ENCODE measurements around the gene P3H1.
"Not testable (repeated sequence)": the region's sequence is repeated elsewhere in the genome, so short reads cannot be mapped to it uniquely, and the experiment has no call there.

Gene P3H1

GRCh38 chr1:42730002-42730401 is 36.8 kb downstream of the P3H1 start:
- DNase-seq: no peak

- DNase-seq: not testable (repeated sequence)
These were observed 41.0 kb downstream of the P3H1 start for GRCh38 chr1:42725820-42726219.

DNA sequence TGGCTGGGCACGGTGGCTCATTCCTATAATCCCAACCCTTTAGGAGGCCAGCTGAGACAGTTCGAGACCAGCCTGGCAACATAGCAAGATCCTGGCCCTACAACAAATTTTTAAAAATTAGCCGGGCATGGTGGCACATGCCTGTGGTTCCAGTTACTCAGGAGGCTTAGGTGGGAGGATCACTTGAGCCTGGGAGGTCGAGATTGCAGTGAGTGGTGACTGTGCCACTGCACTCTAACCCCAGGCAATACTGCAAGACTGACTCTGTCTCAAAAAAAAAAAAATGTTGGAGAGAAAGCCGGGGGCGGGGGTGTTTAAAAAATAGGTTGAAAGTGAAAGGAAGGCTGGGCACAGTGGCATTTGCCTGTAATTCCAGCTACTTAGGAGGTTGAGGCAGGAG is 43.3 kb downstream of the P3H1 start:
- no peak for DNase-seq

DNA sequence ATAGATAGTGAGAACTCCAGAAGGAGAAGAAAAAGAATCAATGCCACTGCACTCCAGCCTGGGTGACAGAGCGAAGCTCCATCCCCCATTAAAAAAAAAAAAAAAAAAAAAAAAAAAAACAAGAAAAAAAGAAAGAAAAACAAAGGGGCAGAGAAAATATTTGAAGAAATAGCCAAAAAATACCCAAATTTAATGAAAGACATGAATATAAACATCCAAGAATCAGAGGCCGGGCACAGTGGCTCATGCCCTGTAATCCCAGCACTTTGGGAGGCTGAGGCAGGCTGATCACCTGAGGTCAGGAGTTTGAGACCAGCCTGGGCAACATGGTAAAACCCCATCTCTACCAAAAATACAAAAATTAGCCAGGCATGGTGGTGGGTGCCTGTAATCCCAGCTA is 44.4 kb downstream of the P3H1 start:
- DNase-seq: not testable (repeated sequence)

DNA sequence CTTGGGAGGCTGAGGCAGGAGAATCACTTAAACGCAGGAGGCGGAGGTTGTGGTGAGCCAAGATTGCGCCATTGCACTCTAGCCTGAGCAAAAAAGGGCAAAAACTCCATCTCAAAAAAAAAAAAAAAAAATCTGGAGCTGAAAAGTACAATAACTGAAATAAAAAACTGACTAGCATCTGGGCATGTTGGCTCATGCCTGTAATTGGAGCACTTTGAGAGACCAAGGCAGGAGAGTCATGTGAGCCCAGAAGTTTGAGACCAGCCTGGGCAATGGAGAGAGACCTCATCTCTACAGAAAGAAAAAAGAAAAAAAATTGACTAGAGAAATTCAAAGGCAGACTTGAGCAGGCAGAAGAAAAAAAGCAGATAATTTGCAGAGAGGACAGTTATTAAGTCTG is 44.9 kb downstream of the P3H1 start:
- DNase-seq: no peak

- no peak for DNase-seq
These were observed 46.0 kb downstream of the P3H1 start for GRCh38 chr1:42720868-42721267.

GRCh38 chr1:42714441-42714840 is 52.4 kb downstream of the P3H1 start:
- not testable (repeated sequence) for DNase-seq

DNA sequence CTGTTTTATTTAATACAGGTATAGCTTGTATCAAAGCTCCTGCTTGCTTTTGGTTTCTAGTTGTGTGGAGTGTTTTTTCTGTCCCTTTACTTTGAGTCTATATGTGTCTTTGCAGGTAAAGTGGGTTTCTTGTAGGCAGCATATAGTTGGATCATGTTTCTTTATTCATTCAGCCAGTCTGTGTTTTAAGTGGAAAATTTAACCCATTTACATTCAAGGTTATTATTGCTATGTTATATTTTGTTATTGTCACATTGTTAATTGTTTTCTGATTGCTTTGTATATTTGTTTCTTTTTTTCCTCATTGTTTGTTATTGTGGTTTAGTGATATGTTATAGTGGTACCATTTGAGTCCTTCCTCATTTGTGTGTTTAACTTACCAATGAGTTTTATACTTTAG is 53.5 kb downstream of the P3H1 start:
- no peak for DNase-seq

GRCh38 chr1:42712808-42713207 is 54.0 kb downstream of the P3H1 start:
- not testable (repeated sequence) for DNase-seq

GRCh38 chr1:42703888-42704464 is 62.9 kb downstream of the P3H1 start:
- no peak for DNase-seq

DNA sequence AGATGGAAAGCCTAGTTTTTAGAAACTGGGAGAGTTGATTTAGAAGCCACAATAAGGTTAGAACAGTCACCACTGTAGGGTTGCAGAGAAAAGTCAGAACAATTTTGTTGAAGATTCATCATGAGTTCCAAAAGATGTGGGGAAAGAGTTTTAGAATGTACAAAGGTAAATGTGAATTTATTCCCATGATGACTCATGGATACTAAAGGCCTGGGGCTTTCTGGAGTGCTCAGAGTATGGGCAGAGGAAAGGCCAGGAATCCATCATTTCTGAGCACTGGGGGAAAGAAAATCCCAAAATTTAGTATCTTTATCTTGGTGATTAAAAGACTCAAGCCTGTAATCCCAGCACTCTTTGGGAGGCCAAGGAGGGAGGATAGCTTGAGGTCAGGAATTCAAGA is 66.8 kb downstream of the P3H1 start:
- no peak for DNase-seq

DNA sequence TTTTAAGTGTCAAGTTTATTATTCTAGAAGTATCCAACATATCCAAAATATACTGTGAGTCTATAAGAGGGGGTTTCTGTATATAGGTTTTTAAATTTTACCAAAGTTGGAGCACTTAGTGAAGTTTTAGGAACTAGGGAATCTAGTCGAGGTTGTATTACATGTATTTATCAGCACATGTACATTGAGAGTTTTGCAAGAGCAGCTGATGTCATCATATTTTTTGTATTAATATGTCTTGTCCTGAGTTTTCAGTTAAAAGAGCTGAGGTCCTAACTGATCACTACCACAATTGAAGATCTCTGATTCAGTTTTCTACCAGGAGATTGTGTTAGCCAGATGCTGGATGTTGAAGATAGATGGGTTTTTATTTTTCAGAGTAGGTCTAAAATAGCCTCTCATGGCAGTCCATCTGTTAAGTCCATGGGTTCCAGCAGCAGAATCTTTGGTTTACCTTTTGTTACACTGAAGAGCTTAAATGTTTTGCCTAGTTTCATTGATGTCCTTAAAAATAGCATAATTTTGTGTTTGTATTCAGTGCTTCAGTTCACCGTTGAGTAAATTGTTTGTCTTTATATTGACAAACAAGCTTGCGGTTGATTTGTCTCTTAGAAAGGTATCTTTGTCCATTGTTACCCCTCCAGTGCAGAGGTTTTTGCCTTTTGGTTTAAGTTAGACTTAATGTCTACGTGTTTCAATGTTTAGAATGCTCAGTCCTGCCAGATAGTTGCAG is 68.6 kb downstream of the P3H1 start:
- DNase-seq: no peak

Data from fibroblast of skin of right biceps (primary cell).